Activated B cell treated with CpG ODN at 0.5 μM for 24 hours (primary cell): ENCODE measurements around the gene DENND4A. TPM values are rescaled to one million over a fixed set of nuclear protein-coding genes. Genes with fewer than 3 reads are reported as not detected.

Source experiments
- ATAC-seq: fragments of 200-7000 bp; cut with Tn5 transposase; one replicate; pipeline ENCODE4 v1.10.0; 2021; ENCODE audit warnings: low read depth, mild to moderate bottlenecking, moderate library complexity
- CTCF ChIA-PET: fragments of 350-600 bp; sonication (Branson Sonifier 250); formaldehyde crosslinking; loops from one replicate; lab custom pipeline; 2021; ENCODE audit warnings: antibody characterized with exemption; lab: Charles Lee
- POLR2A ChIA-PET: fragments of 350-600 bp; sonication (Branson Sonifier 250); formaldehyde crosslinking; loops from one replicate; lab custom pipeline; 2021; ENCODE audit warnings: antibody characterized with exemption; lab: Charles Lee
- DNase-seq: peaks from one replicate; pipeline ENCODE4 v3.0.0; 2022
- H3K27ac Mint-ChIP-seq: one replicate; pipeline ENCODE4 v1.8.0; 2020; ENCODE audit warnings: mixed read lengths
- H3K27me3 Mint-ChIP-seq: one replicate; pipeline ENCODE4 v1.8.0; 2021; ENCODE audit warnings: mixed read lengths
- H3K36me3 Mint-ChIP-seq: one replicate; pipeline ENCODE4 v1.8.0; 2021; ENCODE audit warnings: low read depth, mixed read lengths
- H3K4me1 Mint-ChIP-seq: one replicate; pipeline ENCODE4 v1.8.0; 2021; ENCODE audit warnings: mixed read lengths
- H3K4me3 Mint-ChIP-seq: one replicate; pipeline ENCODE4 v1.8.0; 2020; ENCODE audit warnings: mild to moderate bottlenecking, mixed read lengths
- H3K9me3 Mint-ChIP-seq: one replicate; pipeline ENCODE4 v1.8.0; 2020; ENCODE audit warnings: mixed read lengths
- intact Hi-C: fragments of 100-400 bp; cut with micrococcal nuclease; formaldehyde crosslinking; loops from one replicate; pipeline ENCODE4 v1.15.1; 2024
- total RNA-seq: library from RNA; stranded (reverse); gene quantifications from 2 replicates; pipeline ENCODE4 v1.2.3, GENCODE V29; 2022
- TF ChIP-seq, protein P1 (sequence below): fragments of 200-600 bp; IDR thresholded peaks from one replicate; pipeline ENCODE4 v1.8.0; 2022; ENCODE audit warnings: antibody characterized with exemption, mild to moderate bottlenecking

DENND4A gene
- total RNA-seq, 1 donor from 2014 or later, result 166 TPM

GRCh38 chr15:65641768-65642475, 150.2 kb downstream of the DENND4A start:
- no peaks in the 10 kb centered on the region for H3K27me3 Mint-ChIP-seq
- DNase-seq, result no peak
- CTCF ChIA-PET, result interaction anchor here (1.6 kb wide), 1 partner anchor 46 kb away, joined by 7 read pairs; no protein-coding TSS in a partner anchor
- peaks cover 8% of the 10 kb centered on the region for H3K4me1 Mint-ChIP-seq
- no peaks in the 10 kb centered on the region for H3K9me3 Mint-ChIP-seq
- TF ChIP-seq, protein P1, sequence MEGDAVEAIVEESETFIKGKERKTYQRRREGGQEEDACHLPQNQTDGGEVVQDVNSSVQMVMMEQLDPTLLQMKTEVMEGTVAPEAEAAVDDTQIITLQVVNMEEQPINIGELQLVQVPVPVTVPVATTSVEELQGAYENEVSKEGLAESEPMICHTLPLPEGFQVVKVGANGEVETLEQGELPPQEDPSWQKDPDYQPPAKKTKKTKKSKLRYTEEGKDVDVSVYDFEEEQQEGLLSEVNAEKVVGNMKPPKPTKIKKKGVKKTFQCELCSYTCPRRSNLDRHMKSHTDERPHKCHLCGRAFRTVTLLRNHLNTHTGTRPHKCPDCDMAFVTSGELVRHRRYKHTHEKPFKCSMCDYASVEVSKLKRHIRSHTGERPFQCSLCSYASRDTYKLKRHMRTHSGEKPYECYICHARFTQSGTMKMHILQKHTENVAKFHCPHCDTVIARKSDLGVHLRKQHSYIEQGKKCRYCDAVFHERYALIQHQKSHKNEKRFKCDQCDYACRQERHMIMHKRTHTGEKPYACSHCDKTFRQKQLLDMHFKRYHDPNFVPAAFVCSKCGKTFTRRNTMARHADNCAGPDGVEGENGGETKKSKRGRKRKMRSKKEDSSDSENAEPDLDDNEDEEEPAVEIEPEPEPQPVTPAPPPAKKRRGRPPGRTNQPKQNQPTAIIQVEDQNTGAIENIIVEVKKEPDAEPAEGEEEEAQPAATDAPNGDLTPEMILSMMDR, result no peak
- no peak overlapping the region for H3K27ac Mint-ChIP-seq
- intact Hi-C loops, result no loop called here
- H3K4me3 Mint-ChIP-seq, result no peak overlapping the region
- ATAC-seq, result no peak
- POLR2A ChIA-PET, result no interaction called here
- peaks cover 11% of the 10 kb centered on the region for H3K36me3 Mint-ChIP-seq

DNA sequence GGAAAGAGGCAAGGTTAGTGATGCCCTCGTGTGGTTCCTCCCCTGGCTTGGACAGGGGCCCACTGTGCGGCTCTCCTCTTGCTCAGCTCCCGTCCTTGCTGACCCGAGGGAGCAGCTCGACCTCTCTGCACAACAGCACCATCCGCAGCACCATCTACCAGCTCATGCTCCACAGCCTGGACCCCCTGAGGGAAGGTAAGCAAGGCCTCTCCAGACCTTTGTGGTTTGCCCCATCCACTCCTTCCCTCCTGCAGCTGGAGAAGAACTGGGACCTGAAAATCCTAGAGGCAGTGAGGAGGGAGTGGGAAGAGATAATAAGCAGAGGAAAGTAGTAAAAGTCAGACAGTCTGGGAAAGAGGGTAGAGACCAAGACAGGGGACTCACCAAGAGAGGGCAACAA, 152.6 kb downstream of the DENND4A start:
- Mint-ChIP-seq H3K27me3 (no peaks in the 10 kb centered on the region), H3K36me3 (peaks cover 6% of the 10 kb centered on the region), H3K4me3 (no peak overlapping the region), H3K9me3 (no peaks in the 10 kb centered on the region), H3K27ac (no peak overlapping the region), H3K4me1 (peaks cover 8% of the 10 kb centered on the region)
- TF ChIP-seq, protein P1, result no peak
- ATAC-seq, result no peak
- POLR2A ChIA-PET, result interaction anchor here (1.0 to 1.3 kb wide), 2 partner anchors 9 to 230 kb away, joined by 3 to 5 read pairs; partner anchors contain the start of gene RAB11A
- DNase-seq, result no peak
- CTCF ChIA-PET, result interaction anchor here (0.8 to 2.7 kb wide), 7 partner anchors 10 to 649 kb away, joined by 3 to 8 read pairs (median 4); partner anchors contain the start of gene SLC24A1
- intact Hi-C loops, result loop anchor here (2.0 to 5.0 kb wide), 3 partner anchors 343 to 648 kb away; no protein-coding TSS in a partner anchor

DNA sequence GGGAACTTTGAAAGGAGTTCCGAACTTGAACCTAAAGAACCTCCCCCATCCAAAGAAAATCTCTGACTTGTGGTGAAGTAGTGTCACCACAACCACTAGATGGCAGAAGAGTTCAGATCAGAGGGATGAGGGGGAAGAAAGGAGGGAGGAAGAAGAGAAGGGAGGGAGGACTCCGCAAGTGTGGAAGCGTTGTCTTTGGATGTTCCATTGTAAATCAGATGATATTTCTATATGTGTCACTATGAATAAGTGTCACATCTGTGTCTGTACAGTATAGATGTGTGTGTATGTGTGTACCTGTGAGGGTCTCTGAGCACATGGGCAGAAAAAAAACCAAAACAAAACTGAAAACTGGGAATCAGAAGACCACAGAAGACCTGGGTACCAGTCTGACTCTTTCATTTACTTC, 153.4 kb downstream of the DENND4A start:
- peaks cover 3% of the 10 kb centered on the region for H3K36me3 Mint-ChIP-seq
- ATAC-seq, result peak; percentile 73
- POLR2A ChIA-PET, result interaction anchor here (0.6 to 1.3 kb wide), 3 partner anchors 8 to 243 kb away, joined by 3 to 9 read pairs (median 5); partner anchors contain the start of gene RAB11A
- no peak for DNase-seq
- CTCF ChIA-PET, result interaction anchor here (0.8 to 2.7 kb wide), 12 partner anchors 10 to 651 kb away, joined by 3 to 8 read pairs (median 4); partner anchors contain the start of gene SLC24A1
- peaks cover 8% of the 10 kb centered on the region for H3K4me1 Mint-ChIP-seq
- TF ChIP-seq, protein P1, result peak; percentile 35
- intact Hi-C loops, result loop anchor here (1.0 to 5.0 kb wide), 6 partner anchors 219 to 649 kb away; no protein-coding TSS in a partner anchor
- H3K27ac Mint-ChIP-seq, result no peak overlapping the region
- no peaks in the 10 kb centered on the region for H3K27me3 Mint-ChIP-seq
- H3K4me3 Mint-ChIP-seq, result no peak overlapping the region
- no peaks in the 10 kb centered on the region for H3K9me3 Mint-ChIP-seq

DNA sequence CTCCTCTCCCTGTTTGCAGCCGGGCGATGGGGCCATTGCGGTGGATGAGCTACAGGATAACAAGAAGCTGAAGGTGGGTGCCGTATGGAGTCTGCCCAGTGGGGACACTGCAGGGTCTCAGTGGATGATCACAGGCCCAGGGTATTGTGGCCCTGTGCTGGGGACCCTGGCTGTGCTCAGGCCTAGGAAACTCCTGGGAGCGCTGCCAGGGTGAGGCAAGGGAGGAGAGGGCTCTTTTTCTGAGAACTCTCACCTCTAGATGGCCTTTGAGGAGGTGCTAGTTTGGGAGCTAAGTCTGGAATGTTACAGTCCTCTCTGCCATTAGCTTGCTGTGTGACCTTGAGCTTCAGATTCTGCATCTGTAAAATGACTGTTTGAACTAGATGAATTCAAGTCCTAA, 154.0 kb downstream of the DENND4A start:
- ATAC-seq (no peak), DNase-seq (no peak)
- no peaks in the 10 kb centered on the region for H3K36me3 Mint-ChIP-seq
- H3K4me3 Mint-ChIP-seq, result no peak overlapping the region
- H3K27me3 Mint-ChIP-seq, result no peaks in the 10 kb centered on the region
- H3K9me3 Mint-ChIP-seq, result no peaks in the 10 kb centered on the region
- peaks cover 8% of the 10 kb centered on the region for H3K4me1 Mint-ChIP-seq
- intact Hi-C loops, result loop anchor here (1.0 to 5.0 kb wide), 6 partner anchors 219 to 649 kb away; no protein-coding TSS in a partner anchor
- ChIA-PET POLR2A (interaction anchor here (0.6 kb wide), 1 partner anchor 149 kb away, joined by 6 read pairs; no protein-coding TSS in a partner anchor), CTCF (interaction anchor here (0.8 to 2.7 kb wide), 10 partner anchors 9 to 652 kb away, joined by 3 to 7 read pairs (median 4); partner anchors contain the start of genes INTS14 and SLC24A1)
- TF ChIP-seq, protein P1, result no peak
- H3K27ac Mint-ChIP-seq, result no peak overlapping the region

DNA sequence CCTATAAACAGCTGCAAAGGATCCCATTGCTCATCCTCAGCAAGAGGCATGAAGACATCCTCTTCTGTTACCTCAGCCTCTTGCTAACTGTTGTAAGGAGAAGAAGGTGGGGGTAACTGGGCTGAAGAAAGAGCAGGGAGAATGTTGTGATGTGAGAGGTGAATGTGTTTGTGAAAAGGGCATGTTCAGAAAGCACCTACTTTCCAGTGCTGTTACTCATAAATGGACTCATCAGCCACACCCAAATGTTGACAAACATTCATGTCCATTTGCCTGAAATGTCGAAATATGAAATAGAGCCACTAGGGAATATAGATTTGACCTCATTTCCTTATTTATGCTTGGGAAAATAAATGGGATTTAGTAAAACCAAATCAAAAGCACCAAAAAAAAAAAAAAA, 157.7 kb downstream of the DENND4A start:
- DNase-seq (no peak), ATAC-seq (no peak)
- H3K27ac Mint-ChIP-seq, result no peak overlapping the region
- H3K4me3 Mint-ChIP-seq, result no peak overlapping the region
- no peaks in the 10 kb centered on the region for H3K9me3 Mint-ChIP-seq
- H3K36me3 Mint-ChIP-seq, result no peaks in the 10 kb centered on the region
- CTCF ChIA-PET, result no interaction called here
- POLR2A ChIA-PET, result no interaction called here
- intact Hi-C loops, result no loop called here
- TF ChIP-seq, protein P1, result no peak
- H3K27me3 Mint-ChIP-seq, result no peaks in the 10 kb centered on the region
- peaks cover 28% of the 10 kb centered on the region for H3K4me1 Mint-ChIP-seq
